Measurements from ENCODE around the gene RGS2.

Gene RGS2

GRCh38 chr1:192775631-192776030 is 33.2 kb upstream of the RGS2 start:
- H3K9me3 ChIP-seq (ENCODE audit: low read length), result no peaks in the 10 kb centered on the region
- no peak overlapping the region for H3K27ac ChIP-seq (ENCODE audit: low read depth, low read length)
- no peak overlapping the region for H3K4me3 ChIP-seq (ENCODE audit: low read depth in 1 of 2, low read length in 2 of 2)
- H3K9ac ChIP-seq (ENCODE audit: low read length), result no peak overlapping the region
- H3K27me3 ChIP-seq (ENCODE audit: control insufficient read depth in 1 of 2, insufficient read depth in 2 of 2, low read length in 2 of 2), result no peaks in the 10 kb centered on the region
- H3K36me3 ChIP-seq (ENCODE audit: insufficient read depth, low read length), result no peaks in the 10 kb centered on the region
- no peaks in the 10 kb centered on the region for H3K4me1 ChIP-seq (ENCODE audit: insufficient read depth, low read length)

GRCh38 chr1:192776206-192776605 is 32.6 kb upstream of the RGS2 start:
- Histone ChIP-seq H3K9ac (ENCODE audit: low read length) (no peak overlapping the region), H3K27ac (ENCODE audit: low read depth, low read length) (no peak overlapping the region)

GRCh38 chr1:192776998-192777397 is 31.8 kb upstream of the RGS2 start:
- Histone ChIP-seq H3K36me3 (ENCODE audit: insufficient read depth, low read length) (no peaks in the 10 kb centered on the region), H3K9me3 (ENCODE audit: low read length) (no peaks in the 10 kb centered on the region), H3K4me1 (ENCODE audit: insufficient read depth, low read length) (no peaks in the 10 kb centered on the region), H3K27ac (ENCODE audit: low read depth, low read length) (no peak overlapping the region), H3K27me3 (ENCODE audit: control insufficient read depth in 1 of 2, insufficient read depth in 2 of 2, low read length in 2 of 2) (no peaks in the 10 kb centered on the region), H3K9ac (ENCODE audit: low read length) (no peak overlapping the region), H3K4me3 (ENCODE audit: low read depth in 1 of 2, low read length in 2 of 2) (no peak overlapping the region)

More at GRCh38 chr1:192776206-192776605, 32.6 kb upstream of the RGS2 start:
- H3K27me3 ChIP-seq (ENCODE audit: control insufficient read depth in 1 of 2, insufficient read depth in 2 of 2, low read length in 2 of 2), result no peaks in the 10 kb centered on the region
- H3K4me3 ChIP-seq (ENCODE audit: low read depth in 1 of 2, low read length in 2 of 2), result no peak overlapping the region
- H3K36me3 ChIP-seq (ENCODE audit: insufficient read depth, low read length), result no peaks in the 10 kb centered on the region
- H3K4me1 ChIP-seq (ENCODE audit: insufficient read depth, low read length), result no peaks in the 10 kb centered on the region
- H3K9me3 ChIP-seq (ENCODE audit: low read length), result no peaks in the 10 kb centered on the region

DNA sequence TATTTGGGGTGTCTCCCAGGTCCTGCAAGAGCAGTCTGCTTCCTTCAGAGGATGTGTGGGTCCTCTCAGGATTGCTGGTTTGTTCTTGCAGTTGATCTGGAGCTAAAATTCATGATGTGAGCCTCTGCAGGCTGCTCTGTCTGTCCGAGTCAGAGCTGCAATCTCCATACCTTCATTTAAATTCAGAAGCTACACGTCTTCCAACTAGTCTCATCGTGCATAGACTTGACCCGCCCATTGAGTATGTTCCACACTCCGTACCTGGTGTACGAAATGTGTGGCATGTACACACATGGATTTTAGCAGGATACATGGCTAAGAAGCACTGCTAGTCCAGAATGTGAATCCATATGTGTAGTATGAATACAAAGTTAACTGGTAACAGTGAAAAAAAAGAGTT is 25.0 kb upstream of the RGS2 start:
- Histone ChIP-seq H3K27ac (ENCODE audit: low read depth, low read length) (no peak overlapping the region), H3K9ac (ENCODE audit: low read length) (no peak overlapping the region), H3K27me3 (ENCODE audit: control insufficient read depth in 1 of 2, insufficient read depth in 2 of 2, low read length in 2 of 2) (no peaks in the 10 kb centered on the region), H3K9me3 (ENCODE audit: low read length) (no peaks in the 10 kb centered on the region), H3K4me3 (ENCODE audit: low read depth in 1 of 2, low read length in 2 of 2) (no peak overlapping the region), H3K36me3 (ENCODE audit: insufficient read depth, low read length) (no peaks in the 10 kb centered on the region), H3K4me1 (ENCODE audit: insufficient read depth, low read length) (no peaks in the 10 kb centered on the region)

DNA sequence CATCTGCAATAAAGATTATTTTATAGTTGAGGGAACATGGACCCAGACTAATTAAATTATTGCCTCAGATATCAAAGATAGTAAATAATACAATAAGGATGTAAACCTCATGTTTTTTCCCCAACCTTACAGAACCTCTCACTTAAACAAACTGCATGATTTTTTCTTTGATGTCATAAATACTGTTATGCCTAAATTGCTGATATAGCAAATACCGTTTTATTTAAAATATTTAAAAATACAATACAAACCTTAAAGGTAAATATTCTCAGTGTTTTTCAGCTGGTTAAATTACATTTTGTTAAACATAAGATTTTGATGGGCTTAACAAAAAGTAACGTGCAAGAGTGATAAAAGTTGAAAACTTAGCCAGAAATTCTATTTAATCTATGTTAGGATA is 24.4 kb upstream of the RGS2 start:
- H3K4me1 ChIP-seq (ENCODE audit: insufficient read depth, low read length), result no peaks in the 10 kb centered on the region
- no peak overlapping the region for H3K27ac ChIP-seq (ENCODE audit: low read depth, low read length)
- no peak overlapping the region for H3K4me3 ChIP-seq (ENCODE audit: low read depth in 1 of 2, low read length in 2 of 2)
- H3K9ac ChIP-seq (ENCODE audit: low read length), result no peak overlapping the region
- H3K27me3 ChIP-seq (ENCODE audit: control insufficient read depth in 1 of 2, insufficient read depth in 2 of 2, low read length in 2 of 2), result no peaks in the 10 kb centered on the region
- no peaks in the 10 kb centered on the region for H3K9me3 ChIP-seq (ENCODE audit: low read length)
- H3K36me3 ChIP-seq (ENCODE audit: insufficient read depth, low read length), result no peaks in the 10 kb centered on the region

GRCh38 chr1:192786576-192786975 is 22.3 kb upstream of the RGS2 start:
- Histone ChIP-seq H3K36me3 (ENCODE audit: insufficient read depth, low read length) (no peaks in the 10 kb centered on the region), H3K27ac (ENCODE audit: low read depth, low read length) (no peak overlapping the region), H3K27me3 (ENCODE audit: control insufficient read depth in 1 of 2, insufficient read depth in 2 of 2, low read length in 2 of 2) (no peaks in the 10 kb centered on the region), H3K9me3 (ENCODE audit: low read length) (no peaks in the 10 kb centered on the region), H3K9ac (ENCODE audit: low read length) (no peak overlapping the region), H3K4me1 (ENCODE audit: insufficient read depth, low read length) (no peaks in the 10 kb centered on the region), H3K4me3 (ENCODE audit: low read depth in 1 of 2, low read length in 2 of 2) (no peak overlapping the region)

GRCh38 chr1:192787914-192788585 is 20.8 kb upstream of the RGS2 start:
- Histone ChIP-seq H3K9ac (ENCODE audit: low read length) (no peak overlapping the region), H3K4me3 (ENCODE audit: low read depth in 1 of 2, low read length in 2 of 2) (no peak overlapping the region), H3K4me1 (ENCODE audit: insufficient read depth, low read length) (peaks cover 10% of the 10 kb centered on the region), H3K36me3 (ENCODE audit: insufficient read depth, low read length) (no peaks in the 10 kb centered on the region), H3K27me3 (ENCODE audit: control insufficient read depth in 1 of 2, insufficient read depth in 2 of 2, low read length in 2 of 2) (no peaks in the 10 kb centered on the region), H3K27ac (ENCODE audit: low read depth, low read length) (no peak overlapping the region), H3K9me3 (ENCODE audit: low read length) (no peaks in the 10 kb centered on the region)

DNA sequence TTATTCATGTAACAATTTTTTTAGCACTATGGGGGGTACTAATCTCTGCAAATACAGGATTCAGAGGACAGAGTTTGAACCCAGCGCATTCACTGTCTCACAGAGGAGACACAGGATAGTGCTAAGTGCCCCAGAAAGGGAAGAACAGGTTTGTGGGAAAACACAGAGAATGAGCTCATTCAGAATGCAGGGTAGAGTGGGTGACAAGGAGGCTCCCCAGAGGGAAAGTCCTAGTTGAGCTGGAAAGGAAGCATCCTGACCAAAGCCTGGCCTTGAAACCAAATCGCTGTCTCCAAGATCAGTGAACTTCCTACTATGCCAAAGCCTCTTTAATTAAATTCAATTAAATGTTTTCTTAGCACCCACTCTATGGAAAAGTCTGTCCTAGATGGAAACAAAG is 19.0 kb upstream of the RGS2 start:
- Histone ChIP-seq H3K9me3 (ENCODE audit: low read length) (no peaks in the 10 kb centered on the region), H3K27ac (ENCODE audit: low read depth, low read length) (no peak overlapping the region), H3K4me1 (ENCODE audit: insufficient read depth, low read length) (peaks cover 20% of the 10 kb centered on the region), H3K36me3 (ENCODE audit: insufficient read depth, low read length) (no peaks in the 10 kb centered on the region), H3K4me3 (ENCODE audit: low read depth in 1 of 2, low read length in 2 of 2) (no peak overlapping the region), H3K9ac (ENCODE audit: low read length) (no peak overlapping the region), H3K27me3 (ENCODE audit: control insufficient read depth in 1 of 2, insufficient read depth in 2 of 2, low read length in 2 of 2) (no peaks in the 10 kb centered on the region)

GRCh38 chr1:192792628-192793027 is 16.2 kb upstream of the RGS2 start:
- H3K9ac ChIP-seq (ENCODE audit: low read length), result no peak overlapping the region
- no peaks in the 10 kb centered on the region for H3K27me3 ChIP-seq (ENCODE audit: control insufficient read depth in 1 of 2, insufficient read depth in 2 of 2, low read length in 2 of 2)
- H3K36me3 ChIP-seq (ENCODE audit: insufficient read depth, low read length), result no peaks in the 10 kb centered on the region
- H3K4me1 ChIP-seq (ENCODE audit: insufficient read depth, low read length), result peaks cover 20% of the 10 kb centered on the region
- H3K27ac ChIP-seq (ENCODE audit: low read depth, low read length), result no peak overlapping the region
- no peak overlapping the region for H3K4me3 ChIP-seq (ENCODE audit: low read depth in 1 of 2, low read length in 2 of 2)
- H3K9me3 ChIP-seq (ENCODE audit: low read length), result no peaks in the 10 kb centered on the region

DNA sequence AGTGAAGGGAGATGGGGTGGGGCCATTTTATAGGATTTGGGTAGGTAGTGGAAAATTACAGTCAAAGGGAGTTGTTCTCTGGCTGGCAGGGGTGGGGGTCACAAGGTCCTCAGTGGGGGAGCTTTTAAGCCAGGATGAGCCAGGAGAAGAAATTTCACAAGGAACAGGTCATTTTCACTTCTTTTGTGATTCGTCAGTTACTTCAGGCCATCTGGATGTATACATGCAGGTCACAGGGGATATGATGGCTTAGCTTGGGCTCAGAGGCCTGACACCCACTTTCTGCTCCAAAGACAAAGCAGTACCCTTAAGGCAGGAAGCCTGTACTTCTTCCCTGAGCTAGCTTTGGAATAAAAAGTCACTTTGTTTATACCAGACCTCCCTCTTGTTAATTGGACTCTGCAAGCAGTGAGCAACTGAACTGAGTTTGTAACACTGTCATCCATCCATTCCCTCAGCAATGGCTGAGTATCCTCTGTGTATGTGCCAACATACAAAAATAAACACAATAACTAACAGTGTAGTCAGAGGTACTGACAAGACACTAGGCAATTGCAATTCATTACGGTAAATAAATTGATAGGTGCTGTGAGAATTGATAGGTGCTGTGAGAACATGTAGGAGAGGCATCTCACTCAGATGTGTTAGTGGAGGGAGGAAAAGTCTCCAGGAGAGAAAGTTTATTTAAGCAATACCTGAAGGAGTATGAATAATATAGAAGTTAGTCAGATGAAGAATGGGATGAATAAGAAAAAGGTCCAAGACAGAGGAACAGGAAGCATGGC is 14.7 kb upstream of the RGS2 start:
- H3K27me3 ChIP-seq (ENCODE audit: control insufficient read depth in 1 of 2, insufficient read depth in 2 of 2, low read length in 2 of 2), result no peaks in the 10 kb centered on the region
- H3K27ac ChIP-seq (ENCODE audit: low read depth, low read length), result no peak overlapping the region
- H3K4me1 ChIP-seq (ENCODE audit: insufficient read depth, low read length), result peaks cover 20% of the 10 kb centered on the region
- H3K9ac ChIP-seq (ENCODE audit: low read length), result no peak overlapping the region
- H3K36me3 ChIP-seq (ENCODE audit: insufficient read depth, low read length), result no peaks in the 10 kb centered on the region
- no peak overlapping the region for H3K4me3 ChIP-seq (ENCODE audit: low read depth in 1 of 2, low read length in 2 of 2)
- H3K9me3 ChIP-seq (ENCODE audit: low read length), result no peaks in the 10 kb centered on the region

DNA sequence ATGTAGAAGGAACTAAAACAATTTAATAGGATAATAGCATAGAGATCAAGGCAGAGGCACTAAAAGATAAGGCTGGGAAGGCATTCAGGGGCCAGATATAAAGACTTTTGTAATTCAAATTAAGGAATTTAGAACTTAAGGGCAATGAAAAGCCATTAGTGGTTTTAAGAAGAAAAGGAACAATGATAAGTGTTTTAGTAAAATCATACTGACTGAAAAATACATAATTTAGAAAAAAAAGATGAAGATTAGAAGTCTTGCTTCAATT is 14.1 kb upstream of the RGS2 start:
- H3K36me3 ChIP-seq (ENCODE audit: insufficient read depth, low read length), result no peaks in the 10 kb centered on the region
- H3K27ac ChIP-seq (ENCODE audit: low read depth, low read length), result no peak overlapping the region
- no peaks in the 10 kb centered on the region for H3K9me3 ChIP-seq (ENCODE audit: low read length)
- no peaks in the 10 kb centered on the region for H3K27me3 ChIP-seq (ENCODE audit: control insufficient read depth in 1 of 2, insufficient read depth in 2 of 2, low read length in 2 of 2)
- H3K4me3 ChIP-seq (ENCODE audit: low read depth in 1 of 2, low read length in 2 of 2), result no peak overlapping the region
- H3K9ac ChIP-seq (ENCODE audit: low read length), result no peak overlapping the region
- H3K4me1 ChIP-seq (ENCODE audit: insufficient read depth, low read length), result peaks cover 20% of the 10 kb centered on the region
